ENCODE results near the gene SDK1.

SDK1 gene

GRCh38 chr7:3892157-3892556 lies 591.1 kb downstream of the SDK1 start:
- no peak overlapping the region for H3K27ac ChIP-seq
- H3K9ac ChIP-seq, result no peak overlapping the region
- no peak overlapping the region for H2AFZ ChIP-seq
- H3K9me3 ChIP-seq (ENCODE audit: control insufficient read depth, low read length), result no peaks in the 10 kb centered on the region
- no peak for TF ChIP-seq CTCF (IDR thresholded peaks at IDR 0.05)
- no peaks in the 10 kb centered on the region for H3K27me3 ChIP-seq (ENCODE audit: control insufficient read depth, insufficient read depth, low read length)
- H3K4me1 ChIP-seq, result peaks cover 13% of the 10 kb centered on the region
- no peak overlapping the region for H3K4me2 ChIP-seq (ENCODE audit: low read length)
- H3K36me3 ChIP-seq (ENCODE audit: control insufficient read depth, insufficient read depth, low read length), result no peaks in the 10 kb centered on the region
- H3K79me2 ChIP-seq, result no peaks in the 10 kb centered on the region
- no peak overlapping the region for H3K4me3 ChIP-seq (ENCODE audit: low read depth, low read length)

- H3K27ac ChIP-seq, result no peak overlapping the region
- no peaks in the 10 kb centered on the region for H3K9me3 ChIP-seq (ENCODE audit: control insufficient read depth, low read length)
These were observed 591.6 kb downstream of the SDK1 start for GRCh38 chr7:3892686-3893085.

GRCh38 chr7:3893151-3893788 lies 592.2 kb downstream of the SDK1 start:
- Histone ChIP-seq H3K36me3 (ENCODE audit: control insufficient read depth, insufficient read depth, low read length) (no peaks in the 10 kb centered on the region), H3K27ac (no peak overlapping the region), H3K9me3 (ENCODE audit: control insufficient read depth, low read length) (no peaks in the 10 kb centered on the region), H3K4me3 (ENCODE audit: low read depth, low read length) (no peak overlapping the region), H3K9ac (no peak overlapping the region), H3K4me1 (peaks cover 13% of the 10 kb centered on the region), H2AFZ (no peak overlapping the region), H3K4me2 (ENCODE audit: low read length) (peak overlapping the region; percentile 31), H3K27me3 (ENCODE audit: control insufficient read depth, insufficient read depth, low read length) (no peaks in the 10 kb centered on the region), H3K79me2 (no peaks in the 10 kb centered on the region)
- TF ChIP-seq CTCF (IDR thresholded peaks at IDR 0.05), result no peak

More at GRCh38 chr7:3892686-3893085, 591.6 kb downstream of the SDK1 start:
- peak overlapping the region; percentile 31 for H3K4me2 ChIP-seq (ENCODE audit: low read length)
- no peak overlapping the region for H2AFZ ChIP-seq
- TF ChIP-seq CTCF (IDR thresholded peaks at IDR 0.05), result no peak
- no peaks in the 10 kb centered on the region for H3K79me2 ChIP-seq
- no peaks in the 10 kb centered on the region for H3K27me3 ChIP-seq (ENCODE audit: control insufficient read depth, insufficient read depth, low read length)
- H3K9ac ChIP-seq, result no peak overlapping the region
- H3K4me3 ChIP-seq (ENCODE audit: low read depth, low read length), result no peak overlapping the region
- H3K4me1 ChIP-seq, result peaks cover 13% of the 10 kb centered on the region
- H3K36me3 ChIP-seq (ENCODE audit: control insufficient read depth, insufficient read depth, low read length), result no peaks in the 10 kb centered on the region

- Histone ChIP-seq H3K4me2 (ENCODE audit: low read length) (no peak overlapping the region), H3K9me3 (ENCODE audit: control insufficient read depth, low read length) (no peaks in the 10 kb centered on the region), H3K27me3 (ENCODE audit: control insufficient read depth, insufficient read depth, low read length) (no peaks in the 10 kb centered on the region), H3K4me3 (ENCODE audit: low read depth, low read length) (no peak overlapping the region), H3K4me1 (peaks cover 13% of the 10 kb centered on the region), H2AFZ (no peak overlapping the region), H3K27ac (no peak overlapping the region), H3K36me3 (ENCODE audit: control insufficient read depth, insufficient read depth, low read length) (no peaks in the 10 kb centered on the region), H3K9ac (no peak overlapping the region), H3K79me2 (no peaks in the 10 kb centered on the region)
- TF ChIP-seq CTCF (IDR thresholded peaks at IDR 0.05), result no peak
These were observed 592.7 kb downstream of the SDK1 start for GRCh38 chr7:3893789-3894153.

All from parathyroid adenoma (tissue), 2 donors.